NCI-H526 treated with DMSO at 0.1 percent for 48 hours (cell line): ENCODE measurements around the gene TMEM156.
"Not testable (repeated sequence)": the region's sequence is repeated elsewhere in the genome, so short reads cannot be mapped to it uniquely, and the experiment has no call there.

Source experiments
- DNase-seq: peaks from one replicate; lab custom pipeline; 2025; lab: John Stamatoyannopoulos, UW

The TMEM156 gene

GRCh38 chr4:38989487-38989886 is 42.7 kb downstream of the TMEM156 start:
- DNase-seq: no peak

GRCh38 chr4:38988353-38988752 is 43.9 kb downstream of the TMEM156 start:
- DNase-seq: not testable (repeated sequence)

- no peak for DNase-seq
These were observed 44.7 kb downstream of the TMEM156 start for GRCh38 chr4:38987491-38987890.

GRCh38 chr4:38985410-38986100 is 46.7 kb downstream of the TMEM156 start:
- no peak for DNase-seq

- no peak for DNase-seq
These were observed 48.2 kb downstream of the TMEM156 start for GRCh38 chr4:38983787-38984598.

- DNase-seq: no peak
These were observed 48.9 kb downstream of the TMEM156 start for GRCh38 chr4:38983291-38983690.

- no peak for DNase-seq
These were observed 49.7 kb downstream of the TMEM156 start for GRCh38 chr4:38982361-38983095.

- no peak for DNase-seq
These were observed 51.1 kb downstream of the TMEM156 start for GRCh38 chr4:38980903-38981676.

- no peak for DNase-seq
These were observed 52.5 kb downstream of the TMEM156 start for GRCh38 chr4:38979511-38980230.

- no peak for DNase-seq
These were observed 53.1 kb downstream of the TMEM156 start for GRCh38 chr4:38979081-38979480.

GRCh38 chr4:38976308-38976707 is 55.9 kb downstream of the TMEM156 start:
- DNase-seq: no peak

- no peak for DNase-seq
These were observed 63.5 kb downstream of the TMEM156 start for GRCh38 chr4:38968668-38969067.

GRCh38 chr4:38967260-38968095 is 64.7 kb downstream of the TMEM156 start:
- no peak for DNase-seq

- DNase-seq: no peak
These were observed 66.3 kb downstream of the TMEM156 start for GRCh38 chr4:38965866-38966265.

GRCh38 chr4:38964942-38965775 is 67.0 kb downstream of the TMEM156 start:
- no peak for DNase-seq

- DNase-seq: not testable (repeated sequence)
These were observed 73.0 kb downstream of the TMEM156 start for GRCh38 chr4:38959248-38959647.

GRCh38 chr4:38958453-38959190 is 73.6 kb downstream of the TMEM156 start:
- DNase-seq: no peak

GRCh38 chr4:38957893-38958292 is 74.3 kb downstream of the TMEM156 start:
- no peak for DNase-seq
